ENCODE data around the gene IGF1R.
"Not testable (repeated sequence)": the region's sequence is repeated elsewhere in the genome, so short reads cannot be mapped to it uniquely, and the experiment has no call there.

IGF1R gene

DNA sequence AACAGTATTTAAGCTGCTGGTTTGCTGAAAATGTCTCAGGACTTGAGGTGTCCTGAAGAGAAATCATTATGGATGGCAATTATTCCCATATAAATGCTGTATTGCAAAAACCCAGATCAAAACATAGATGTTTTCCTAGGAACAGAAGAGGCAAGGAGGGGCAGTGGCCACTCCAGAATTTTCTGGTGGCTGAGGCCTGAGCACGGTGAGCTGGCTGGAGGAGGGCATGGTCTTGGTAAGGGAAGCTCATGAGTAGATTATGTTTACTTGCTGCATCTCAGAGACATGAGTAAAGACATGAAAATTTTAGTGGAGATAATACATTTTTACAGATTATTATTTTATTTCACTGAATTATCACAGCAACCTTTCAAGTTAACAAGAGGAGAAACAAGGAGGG is 328.2 kb downstream of the IGF1R start:
- DNase-seq: no peak

- DNase-seq: no peak
Observed at GRCh38 chr15:98977441-98977840, 329.1 kb downstream of the IGF1R start.

DNA sequence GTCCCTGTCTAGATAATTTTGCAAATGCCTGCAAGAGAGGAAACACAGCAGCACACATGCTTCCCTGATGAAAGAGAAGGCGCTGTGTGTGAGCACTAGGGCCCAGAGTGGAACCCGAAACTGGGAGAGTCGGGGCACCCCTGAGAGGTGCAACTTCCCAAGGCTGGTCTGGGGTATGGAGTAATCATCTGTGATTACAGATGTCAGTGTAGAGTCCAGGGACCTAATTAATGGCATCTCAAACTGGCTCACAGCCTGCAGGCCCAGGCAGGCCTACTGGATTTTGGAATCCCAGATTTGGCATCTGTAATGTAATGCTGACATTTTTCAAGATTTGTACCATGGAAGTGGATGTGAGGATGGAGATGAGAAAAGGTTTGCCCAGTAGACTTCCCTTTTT is 329.8 kb downstream of the IGF1R start:
- no peak for DNase-seq

GRCh38 chr15:98980899-98981228 is 332.5 kb downstream of the IGF1R start:
- no peak for DNase-seq

GRCh38 chr15:98981851-98982722 is 333.7 kb downstream of the IGF1R start:
- DNase-seq: no peak

DNA sequence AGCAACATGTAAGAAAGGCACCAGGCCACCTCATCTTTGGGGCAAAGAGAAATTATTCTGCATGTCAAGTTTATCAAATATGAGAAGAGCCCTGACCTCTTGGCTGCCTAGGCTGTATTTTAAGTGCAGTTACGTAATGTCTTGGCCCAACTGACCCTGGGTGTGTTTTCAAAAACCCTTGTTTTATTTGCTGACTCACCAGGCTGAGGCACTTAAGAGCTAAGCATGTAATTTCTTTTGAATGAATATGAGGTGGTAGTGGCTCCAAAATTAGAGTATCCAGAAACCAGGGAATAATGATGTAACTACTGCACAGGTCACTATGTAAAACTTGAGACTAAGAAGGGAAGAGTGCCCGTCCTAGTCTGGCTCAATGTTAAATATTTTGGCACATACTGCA is 335.0 kb downstream of the IGF1R start:
- no peak for DNase-seq

DNA sequence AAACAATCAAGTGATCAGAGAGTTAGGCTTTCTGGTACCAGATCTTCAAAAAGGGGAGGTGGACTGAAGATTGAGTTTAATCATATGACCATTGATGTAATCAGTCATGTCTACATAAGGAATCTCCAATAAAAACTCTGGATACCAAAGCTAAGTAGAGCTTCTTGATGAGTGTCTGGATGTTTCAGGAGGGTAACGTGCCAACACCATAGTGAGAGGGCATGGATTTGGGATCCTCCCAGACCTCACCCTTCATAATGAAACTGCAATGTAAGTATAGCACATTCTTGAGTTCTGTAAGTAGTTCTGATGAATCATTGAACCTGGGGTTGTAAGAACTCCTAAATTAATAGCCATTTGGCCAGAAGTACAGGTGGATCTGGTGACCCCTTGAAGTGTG is 337.9 kb downstream of the IGF1R start:
- no peak for DNase-seq

GRCh38 chr15:98994892-98995291 is 346.6 kb downstream of the IGF1R start:
- DNase-seq: no peak

- no peak for DNase-seq
Observed at GRCh38 chr15:98996169-98996568, 347.8 kb downstream of the IGF1R start.

DNA sequence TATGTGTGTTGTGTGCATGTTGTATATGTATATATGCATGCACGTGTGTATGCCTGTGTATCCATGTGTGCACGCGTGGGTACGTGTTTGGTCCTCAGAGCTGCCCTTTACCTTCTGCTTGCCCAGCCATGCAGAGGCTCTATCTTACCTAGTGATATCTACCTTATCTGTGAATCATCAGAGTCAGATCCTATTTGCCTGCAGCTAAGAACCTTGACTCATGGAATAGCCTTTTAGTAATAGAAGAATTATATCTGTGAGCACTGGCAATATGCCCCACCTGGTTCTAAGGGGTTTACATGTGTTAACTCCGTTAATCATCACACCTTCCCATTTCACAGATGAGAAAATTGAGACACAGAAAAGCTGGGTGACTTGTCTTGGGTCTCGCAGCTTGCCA is 348.3 kb downstream of the IGF1R start:
- DNase-seq: no peak

DNA sequence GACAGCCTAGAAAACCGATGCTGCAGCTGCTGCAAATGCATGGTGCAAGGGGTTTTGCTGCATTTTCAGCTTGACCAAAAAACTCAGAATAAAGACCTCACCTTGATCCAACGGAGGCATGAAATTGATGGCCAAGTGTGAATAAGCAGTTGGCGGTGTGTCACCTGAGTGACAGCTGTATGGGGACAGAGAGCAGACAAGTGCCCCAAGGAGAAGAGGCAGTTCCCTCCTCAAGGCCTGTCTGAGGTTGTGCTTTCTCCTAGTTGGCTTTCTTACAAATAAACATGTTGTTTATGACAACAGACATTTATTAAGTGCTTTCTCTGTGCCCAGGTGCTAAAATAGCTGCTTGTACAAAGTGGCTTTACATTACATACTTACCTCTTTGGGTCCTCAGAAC is 349.0 kb downstream of the IGF1R start:
- no peak for DNase-seq

GRCh38 chr15:98997755-98998154 is 349.4 kb downstream of the IGF1R start:
- DNase-seq: no peak

- DNase-seq: no peak
Observed at GRCh38 chr15:98998279-98998678, 349.9 kb downstream of the IGF1R start.

- DNase-seq: no peak
Observed at GRCh38 chr15:98999233-98999632, 350.9 kb downstream of the IGF1R start.

- DNase-seq: no peak
Observed at GRCh38 chr15:99002226-99002625, 353.9 kb downstream of the IGF1R start.

GRCh38 chr15:99003317-99003716 is 355.0 kb downstream of the IGF1R start:
- DNase-seq: not testable (repeated sequence)

- DNase-seq: not testable (repeated sequence)
Observed at GRCh38 chr15:99004998-99005974, 356.9 kb downstream of the IGF1R start.

GRCh38 chr15:99006146-99006545 is 357.8 kb downstream of the IGF1R start:
- DNase-seq: no peak

GRCh38 chr15:99006904-99007495 is 358.7 kb downstream of the IGF1R start:
- no peak for DNase-seq

DNA sequence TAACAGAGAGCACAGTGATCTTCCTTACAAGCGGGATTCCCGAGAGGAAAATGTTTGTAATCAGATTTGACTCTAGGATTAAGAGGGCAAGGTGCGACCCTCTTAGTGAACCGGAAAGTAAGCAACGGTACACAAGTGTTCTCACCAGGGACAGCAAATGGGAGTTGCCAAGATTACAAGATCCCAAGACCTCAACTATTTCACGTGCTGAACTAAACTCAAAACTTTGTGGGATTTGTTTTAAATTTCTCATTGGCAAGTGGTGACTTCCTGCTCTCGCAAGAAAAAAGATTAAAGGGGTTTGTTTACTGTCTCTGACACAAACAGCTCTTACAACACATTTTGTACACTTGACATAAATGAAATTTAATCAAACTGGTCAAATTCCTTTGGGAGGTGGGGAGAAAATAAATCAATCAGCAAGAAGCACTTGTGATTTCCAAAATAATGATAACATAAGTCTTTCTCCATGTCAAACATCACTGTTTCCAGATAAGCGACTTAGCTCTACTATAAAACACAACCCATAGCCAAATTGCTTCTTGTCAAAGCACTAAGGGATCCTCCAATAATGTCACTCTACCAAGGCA is 361.5 kb downstream of the IGF1R start:
- DNase-seq: no peak

DNA sequence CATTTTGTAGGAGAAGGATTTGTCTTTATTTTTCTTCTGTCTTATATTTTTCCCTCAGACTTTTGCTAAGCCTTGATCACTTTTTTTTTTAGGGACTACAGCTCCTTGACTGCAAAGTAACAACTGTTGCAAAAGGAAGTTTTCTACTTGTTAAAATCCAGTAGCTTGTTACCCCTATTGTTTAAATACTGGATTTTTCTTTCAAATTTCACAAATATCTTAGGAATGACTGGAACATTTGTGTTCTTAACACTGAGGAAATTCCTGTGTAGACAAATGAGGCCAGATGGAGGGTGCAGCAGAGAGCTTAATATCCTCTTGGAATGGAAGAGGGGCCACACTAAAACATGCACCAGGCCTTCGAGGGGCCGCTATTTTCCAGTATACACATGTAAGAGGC is 362.4 kb downstream of the IGF1R start:
- DNase-seq: no peak
